Common myeloid progenitor, CD34-positive (primary cell): ENCODE measurements around the gene TCF20.

ENCODE experiments used
- CTCF ChIA-PET: fragments of 350-600 bp; sonication (Branson Sonifier 250); formaldehyde crosslinking; loops from one replicate; lab custom pipeline; 2021; ENCODE audit warnings: antibody characterized with exemption; lab: Charles Lee
- POLR2A ChIA-PET: fragments of 350-600 bp; sonication (Branson Sonifier 250); formaldehyde crosslinking; loops from one replicate; lab custom pipeline; 2021; ENCODE audit warnings: antibody characterized with exemption; lab: Charles Lee
- DNase-seq, 3 donors: peaks; one replicate each; pipeline versions ENCODE4 v3.0.0 to v3.0.0-alpha.2; 2013
- H3K27ac ChIP-seq, 2 experiments: 1 replicate in 1 of 2; 2 replicates in 1 of 2; pipeline ENCODE4 v1.7.0; 2013; ENCODE audit warnings: inconsistent platforms in 2 of 2, low read length in 2 of 2, mild to moderate bottlenecking in 2 of 2, low read depth in 1 of 2, moderate library complexity in 1 of 2; ENCODE audit not compliant: severe bottlenecking in 2 of 2, insufficient read depth in 1 of 2, poor library complexity in 1 of 2
- H3K27me3 ChIP-seq, 5 experiments: replicated peaks in 2 of 5; 1 replicate in 3 of 5; 2 replicates in 2 of 5; pipeline versions ENCODE4 v1.6.1 to v1.7.0; 2013; ENCODE audit warnings: low read length in 4 of 5, mild to moderate bottlenecking in 2 of 5, moderate library complexity in 2 of 5, inconsistent platforms in 1 of 5; ENCODE audit not compliant: insufficient read depth in 5 of 5, control insufficient read depth in 4 of 5
- H3K36me3 ChIP-seq, 4 experiments: 1 replicate in 2 of 4; 2 replicates in 2 of 4; pipeline versions ENCODE4 v1.6.1 to v1.7.0; 2013; ENCODE audit warnings: low read length in 3 of 4, control low read depth in 1 of 4, mild to moderate bottlenecking in 1 of 4; ENCODE audit not compliant: control insufficient read depth in 4 of 4, insufficient read depth in 4 of 4
- H3K4me1 ChIP-seq, 4 experiments: 1 replicate in 3 of 4; 2 replicates in 1 of 4; pipeline versions ENCODE4 v1.6.1 to v1.7.1; 2013; ENCODE audit warnings: low read length in 3 of 4, mild to moderate bottlenecking in 3 of 4, control low read depth in 1 of 4, inconsistent platforms in 1 of 4, moderate library complexity in 1 of 4; ENCODE audit not compliant: control insufficient read depth in 4 of 4, insufficient read depth in 4 of 4; ENCODE audit errors: control extremely low read depth in 1 of 4
- H3K4me3 ChIP-seq, 7 experiments: 1 replicate in 4 of 7; 2 replicates in 3 of 7; pipeline versions ENCODE4 v1.5.1 to v1.7.0; 2013; ENCODE audit warnings: mild to moderate bottlenecking in 7 of 7, low read length in 6 of 7, moderate library complexity in 6 of 7, inconsistent platforms in 2 of 7, low read depth in 2 of 7, control low read depth in 1 of 7; ENCODE audit not compliant: insufficient read depth in 4 of 7, control insufficient read depth in 1 of 7; ENCODE audit errors: extremely low read depth in 1 of 7
- H3K9me3 ChIP-seq, 5 experiments: 1 replicate in 4 of 5; 2 replicates in 1 of 5; pipeline versions ENCODE4 v1.6.1 to v1.7.1; 2013; ENCODE audit warnings: low read length in 4 of 5, mild to moderate bottlenecking in 2 of 5, inconsistent platforms in 1 of 5, low read depth in 1 of 5, moderate library complexity in 1 of 5; ENCODE audit not compliant: control insufficient read depth in 4 of 5, insufficient read depth in 2 of 5; ENCODE audit errors: control extremely low read depth in 1 of 5
- WGBS: methylation state at CpG from one replicate; pipeline ENCODE4 v1.1.5; 2013; ENCODE audit not compliant: insufficient coverage; 5-methylcytosine and 5-hydroxymethylcytosine counted together

Gene TCF20

GRCh38 chr22:42314709-42315391, 44.4 kb upstream of the TCF20 start:
- no peaks in the 10 kb centered on the region for H3K36me3 ChIP-seq
- no peak for DNase-seq
- H3K9me3 ChIP-seq = no peaks in the 10 kb centered on the region
- H3K4me3 ChIP-seq = no peak overlapping the region
- H3K27ac ChIP-seq = no peak overlapping the region
- H3K4me1 ChIP-seq = peaks cover 0 to 31% (median 9%) of the 10 kb centered on the region in 4 experiments
- ChIA-PET POLR2A (no interaction called here), CTCF (interaction anchor here (0.9 to 4.6 kb wide), 9 partner anchors 12 to 147 kb away, joined by 3 to 37 read pairs (median 7); no protein-coding TSS in a partner anchor)
- H3K27me3 ChIP-seq = no peaks in the 10 kb centered on the region
- 33% methylated on average over 1 of the region's 5 CpGs for WGBS

- no peak overlapping the region for H3K27ac ChIP-seq
- H3K27me3 ChIP-seq = no peaks in the 10 kb centered on the region
- ChIA-PET CTCF (interaction anchor here (0.6 to 4.6 kb wide), 15 partner anchors 9 to 160 kb away, joined by 3 to 37 read pairs (median 5); no protein-coding TSS in a partner anchor), POLR2A (interaction anchor here (0.6 kb wide), 1 partner anchor 11 kb away, joined by 3 read pairs; no protein-coding TSS in a partner anchor)
- no peaks in the 10 kb centered on the region for H3K36me3 ChIP-seq
- DNase-seq = peak; percentile 50 to 77 (median 73)
- H3K4me1 ChIP-seq = peaks cover 0 to 31% (median 8%) of the 10 kb centered on the region in 4 experiments
- H3K4me3 ChIP-seq = no peak overlapping the region
- WGBS = 47% methylated on average over 31 of the region's 33 CpGs
- no peaks in the 10 kb centered on the region for H3K9me3 ChIP-seq
Observed at GRCh38 chr22:42313804-42314581, 43.5 kb upstream of the TCF20 start.

- no peaks in the 10 kb centered on the region for H3K36me3 ChIP-seq
- ChIA-PET CTCF (interaction anchor here (0.9 to 4.6 kb wide), 16 partner anchors 8 to 145 kb away, joined by 3 to 37 read pairs (median 5); no protein-coding TSS in a partner anchor), POLR2A (interaction anchor here (0.6 kb wide), 1 partner anchor 10 kb away, joined by 3 read pairs; no protein-coding TSS in a partner anchor)
- no peaks in the 10 kb centered on the region for H3K9me3 ChIP-seq
- no peak for DNase-seq
- H3K27me3 ChIP-seq = no peaks in the 10 kb centered on the region
- H3K4me1 ChIP-seq = peaks cover 0 to 31% (median 8%) of the 10 kb centered on the region in 4 experiments
- 58% methylated on average over 7 of the region's 7 CpGs for WGBS
- no peak overlapping the region for H3K27ac ChIP-seq
- H3K4me3 ChIP-seq = no peak overlapping the region
Observed at GRCh38 chr22:42313204-42313603, 42.8 kb upstream of the TCF20 start.

- 69% methylated on average over 15 of the region's 16 CpGs for WGBS
- H3K27me3 ChIP-seq = no peaks in the 10 kb centered on the region
- CTCF ChIA-PET = no interaction called here
- no peak for DNase-seq
- H3K4me3 ChIP-seq = no peak overlapping the region
- H3K9me3 ChIP-seq = no peaks in the 10 kb centered on the region
- no peaks in the 10 kb centered on the region for H3K36me3 ChIP-seq
- no peak overlapping the region for H3K27ac ChIP-seq
- POLR2A ChIA-PET = no interaction called here
- peaks cover 0 to 31% (median 8%) of the 10 kb centered on the region in 4 experiments for H3K4me1 ChIP-seq
Observed at GRCh38 chr22:42310291-42311015, 40.0 kb upstream of the TCF20 start.

- POLR2A ChIA-PET = no interaction called here
- CTCF ChIA-PET = interaction anchor here (3.6 kb wide), 1 partner anchor 13 kb away, joined by 15 read pairs; no protein-coding TSS in a partner anchor
- no peak for DNase-seq
Observed at GRCh38 chr22:42309865-42310264, 39.4 kb upstream of the TCF20 start.

GRCh38 chr22:42308892-42309468, 38.5 kb upstream of the TCF20 start:
- POLR2A ChIA-PET = no interaction called here
- no peaks in the 10 kb centered on the region for H3K9me3 ChIP-seq
- CTCF ChIA-PET = interaction anchor here (1.6 to 3.6 kb wide), 2 partner anchors 12 to 139 kb away, joined by 3 to 15 read pairs; no protein-coding TSS in a partner anchor
- no peak for DNase-seq
- WGBS = 93% methylated on average over 16 of the region's 17 CpGs
- no peak overlapping the region for H3K27ac ChIP-seq
- peaks cover 0 to 22% (median 6%) of the 10 kb centered on the region in 4 experiments for H3K4me1 ChIP-seq
- no peak overlapping the region for H3K4me3 ChIP-seq
- no peaks in the 10 kb centered on the region for H3K27me3 ChIP-seq
- no peaks in the 10 kb centered on the region for H3K36me3 ChIP-seq

More at GRCh38 chr22:42309865-42310264, 39.4 kb upstream of the TCF20 start:
- Histone ChIP-seq H3K27ac (no peak overlapping the region), H3K36me3 (no peaks in the 10 kb centered on the region), H3K9me3 (no peaks in the 10 kb centered on the region), H3K4me1 (peaks cover 0 to 26% (median 7%) of the 10 kb centered on the region in 4 experiments), H3K4me3 (no peak overlapping the region), H3K27me3 (no peaks in the 10 kb centered on the region)
- WGBS = 100% methylated on average over 3 of the region's 3 CpGs
